ENCODE results near the gene SEC11C.
"Not testable (repeated sequence)": the region's sequence is repeated elsewhere in the genome, so short reads cannot be mapped to it uniquely, and the experiment has no call there.

The SEC11C gene

GRCh38 chr18:59139615-59140301, at the start of gene SEC11C:
Gene SEC11C, plus strand, starts transcription at chr18:59139884. Its CDS starts 65 bp downstream, at chr18:59139949.
- peak; percentile 96 for DNase-seq

- DNase-seq, result no peak
Measured at GRCh38 chr18:59090966-59091603, 48.6 kb upstream of the SEC11C start.

- no peak for DNase-seq
Measured at GRCh38 chr18:59093668-59094067, 46.0 kb upstream of the SEC11C start.

GRCh38 chr18:59094569-59094968, 45.1 kb upstream of the SEC11C start:
- no peak for DNase-seq

- DNase-seq, result peak; percentile 96
Measured at GRCh38 chr18:59096098-59096789, 43.4 kb upstream of the SEC11C start.

GRCh38 chr18:59101830-59102414, 37.8 kb upstream of the SEC11C start:
- DNase-seq, result no peak

GRCh38 chr18:59109375-59109774, 30.3 kb upstream of the SEC11C start:
- DNase-seq, result no peak

GRCh38 chr18:59114160-59114559, 25.5 kb upstream of the SEC11C start:
- no peak for DNase-seq

GRCh38 chr18:59123588-59124369, 15.9 kb upstream of the SEC11C start:
- DNase-seq, result no peak

GRCh38 chr18:59124370-59124704, 15.3 kb upstream of the SEC11C start:
- DNase-seq, result no peak

GRCh38 chr18:59127047-59127446, 12.6 kb upstream of the SEC11C start:
- DNase-seq, result no peak

GRCh38 chr18:59129951-59130703, 9.6 kb upstream of the SEC11C start:
- DNase-seq, result no peak

- no peak for DNase-seq
Measured at GRCh38 chr18:59132810-59133465, 6.7 kb upstream of the SEC11C start.

- DNase-seq, result peak; percentile 77
Measured at GRCh38 chr18:59139291-59139614, 431 bp upstream of the SEC11C start.

- DNase-seq, result peak; percentile 48
Measured at GRCh38 chr18:59140302-59140885, 710 bp downstream of the SEC11C start.

- peak; percentile 59 for DNase-seq
Measured at GRCh38 chr18:59141294-59142068, 1.8 kb downstream of the SEC11C start.

GRCh38 chr18:59142274-59142673, 2.6 kb downstream of the SEC11C start:
- no peak for DNase-seq

GRCh38 chr18:59142800-59143416, 3.2 kb downstream of the SEC11C start:
- not testable (repeated sequence) for DNase-seq

- no peak for DNase-seq
Measured at GRCh38 chr18:59143441-59143840, 3.8 kb downstream of the SEC11C start.

GRCh38 chr18:59144483-59144882, 4.8 kb downstream of the SEC11C start:
- no peak for DNase-seq

All from DMS79 (cell line).